ENCODE data around the gene TENM3.

DNA sequence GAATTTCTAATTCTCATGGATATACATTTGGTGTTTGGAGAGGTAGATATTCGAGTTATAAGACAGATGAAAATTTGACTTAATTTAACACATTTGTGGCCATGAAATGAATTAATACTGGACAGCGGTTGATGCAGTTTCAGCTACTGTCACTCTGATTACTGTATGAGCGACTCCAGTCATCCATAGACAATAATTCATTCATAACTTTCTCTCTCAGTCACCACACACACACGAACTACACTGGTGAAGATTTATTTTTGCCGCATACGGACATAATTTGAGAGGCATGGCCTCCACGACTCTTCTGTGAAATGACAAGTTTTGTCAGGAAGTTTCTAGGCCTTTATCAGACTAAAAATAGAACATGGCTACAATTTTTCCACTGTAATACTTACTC, 177.0 kb downstream of the TENM3 start:
- TF ChIP-seq E2F4 (CRISPR knock-in tag; IDR thresholded peaks at IDR 0.05; ENCODE audit: borderline replicate concordance, low read depth) (no peak), NFE2L1 (CRISPR knock-in tag; IDR thresholded peaks at IDR 0.05) (no peak), TEAD1 (CRISPR knock-in tag; IDR thresholded peaks at IDR 0.05) (no peak), CBFB (CRISPR knock-in tag; IDR thresholded peaks at IDR 0.05; ENCODE audit: low read depth) (no peak)
